IMR-90 (cell line): ENCODE results near the gene MINDY2. TPM values are rescaled to one million over a fixed set of nuclear protein-coding genes. Genes with fewer than 3 reads are reported as not detected.

Source experiments
- ATAC-seq: fragments of 200-7000 bp; cut with Tn5 transposase; 2 replicates; pipeline ENCODE4 v1.9.1; 2020; ENCODE audit warnings: low read depth, mild to moderate bottlenecking, moderate library complexity
- BruUV-seq: library from RNA; stranded (reverse); fragments of 400-500 nt; replicated peaks from 2 replicates; lab custom pipeline; 2021; lab: Mats Ljungman, UMichigan
- CTCF ChIA-PET: fragments of 300-600 bp; formaldehyde crosslinking; extraction: SDS; loops from one replicate; lab custom pipeline; 2021; ENCODE audit warnings: antibody characterized with exemption; lab: Yijun Ruan, JAX
- POLR2A ChIA-PET: fragments of 300-600 bp; sonication (Branson Sonifier 250); formaldehyde crosslinking; loops from one replicate; lab custom pipeline; 2022; ENCODE audit warnings: antibody characterized with exemption; ENCODE audit not compliant: unreplicated experiment; lab: Charles Lee
- DNase-seq: peaks from one replicate; pipeline ENCODE4 v3.0.0; 2013
- H2AFZ ChIP-seq: replicated peaks from 2 replicates; pipeline ENCODE3; 2013; ENCODE audit warnings: low read length, mild to moderate bottlenecking; ENCODE audit not compliant: poor library complexity
- H2AK5ac ChIP-seq: 2 replicates; pipeline ENCODE4 v1.6.1; 2013; ENCODE audit warnings: low read depth, low read length, inconsistent platforms
- H2AK9ac ChIP-seq: replicated peaks from 2 replicates; pipeline ENCODE3; 2013; ENCODE audit warnings: mild to moderate bottlenecking, low read depth, low read length, moderate library complexity; ENCODE audit not compliant: poor library complexity
- H2BK120ac ChIP-seq: 2 replicates; pipeline ENCODE4 v1.6.1; 2013; ENCODE audit warnings: low read depth, low read length, inconsistent platforms
- H2BK15ac ChIP-seq: 3 replicates; pipeline ENCODE4 v1.6.1; 2013; ENCODE audit warnings: low read depth, low read length, inconsistent platforms
- H2BK20ac ChIP-seq: 2 replicates; pipeline ENCODE4 v1.6.1; 2013; ENCODE audit warnings: low read depth, mild to moderate bottlenecking, inconsistent platforms, low read length, moderate library complexity
- H2BK5ac ChIP-seq: 2 replicates; pipeline ENCODE4 v1.6.1; 2013; ENCODE audit warnings: mild to moderate bottlenecking, low read depth, low read length, inconsistent platforms; ENCODE audit not compliant: poor library complexity, severe bottlenecking
- H3K14ac ChIP-seq: replicated peaks from 2 replicates; pipeline ENCODE4 v1.6.1; 2013; ENCODE audit warnings: low read depth, low read length, inconsistent platforms
- H3K18ac ChIP-seq: 2 replicates; pipeline ENCODE4 v1.6.1; 2013; ENCODE audit warnings: low read depth, low read length, control low read depth
- H3K23ac ChIP-seq: 2 replicates; pipeline ENCODE4 v1.6.1; 2013; ENCODE audit warnings: low read depth, low read length, inconsistent platforms
- H3K27ac ChIP-seq: 2 replicates; pipeline ENCODE4 v1.5.1; 2013; ENCODE audit warnings: mild to moderate bottlenecking, control low read depth, low read length; ENCODE audit not compliant: insufficient read depth
- H3K27me3 ChIP-seq: 2 replicates; pipeline ENCODE4 v1.6.1; 2013; ENCODE audit warnings: low read length; ENCODE audit not compliant: control insufficient read depth, insufficient read depth
- H3K36me3 ChIP-seq: 2 replicates; pipeline ENCODE4 v1.6.1; 2013; ENCODE audit warnings: low read length, mixed read lengths; ENCODE audit not compliant: control insufficient read depth, insufficient read depth
- H3K4ac ChIP-seq: 2 replicates; pipeline ENCODE4 v1.6.1; 2013; ENCODE audit warnings: low read depth, low read length, inconsistent platforms
- H3K4me1 ChIP-seq: 2 replicates; pipeline ENCODE4 v1.6.1; 2013; ENCODE audit warnings: low read length, mixed read lengths; ENCODE audit not compliant: control insufficient read depth, insufficient read depth
- H3K4me2 ChIP-seq: 2 replicates; pipeline ENCODE4 v1.6.1; 2013; ENCODE audit warnings: low read depth, mild to moderate bottlenecking, control low read depth, low read length, moderate library complexity
- H3K4me3 ChIP-seq: 2 replicates; pipeline ENCODE4 v1.5.1; 2013; ENCODE audit warnings: low read depth, mild to moderate bottlenecking, control low read depth, low read length, moderate library complexity; ENCODE audit not compliant: insufficient read depth
- H3K56ac ChIP-seq: 2 replicates; pipeline ENCODE4 v1.6.1; 2013; ENCODE audit warnings: low read length, inconsistent platforms; ENCODE audit not compliant: insufficient read depth; ENCODE audit errors: extremely low read depth
- H3K79me1 ChIP-seq, 2 experiments: 2 replicates each; pipeline ENCODE4 v1.6.1; 2013; ENCODE audit warnings: low read length in 2 of 2, inconsistent platforms in 1 of 2, low read depth in 1 of 2
- H3K9ac ChIP-seq: 2 replicates; pipeline ENCODE4 v1.6.1; 2013; ENCODE audit warnings: low read depth, low read length, control low read depth
- H3K9me1 ChIP-seq: 2 replicates; pipeline ENCODE4 v1.6.1; 2013; ENCODE audit warnings: low read length, inconsistent platforms; ENCODE audit not compliant: insufficient read depth
- H3K9me3 ChIP-seq: 2 replicates; pipeline ENCODE4 v1.6.1; 2013; ENCODE audit warnings: low read length; ENCODE audit not compliant: control insufficient read depth, insufficient read depth
- H4K20me1 ChIP-seq: 2 replicates; pipeline ENCODE4 v1.6.1; 2013; ENCODE audit warnings: low read length, inconsistent platforms; ENCODE audit not compliant: insufficient read depth
- H4K5ac ChIP-seq: 2 replicates; pipeline ENCODE4 v1.6.1; 2013; ENCODE audit warnings: mild to moderate bottlenecking, low read depth, low read length, control low read depth
- H4K8ac ChIP-seq, 2 experiments: 2 replicates each; pipeline ENCODE4 v1.6.1; 2013; ENCODE audit warnings: low read depth in 2 of 2, low read length in 2 of 2, control low read depth in 1 of 2, inconsistent platforms in 1 of 2
- H4K91ac ChIP-seq: 2 replicates; pipeline ENCODE4 v1.6.1; 2013; ENCODE audit warnings: low read depth, low read length, inconsistent platforms; ENCODE audit not compliant: insufficient read depth
- BHLHE40 ChIP-seq: fragments of 150-350 bp; IDR thresholded peaks from 2 replicates; pipeline ENCODE4 v1.6.1; 2016; ENCODE audit warnings: mild to moderate bottlenecking, low read depth, low read length
- CEBPB ChIP-seq: IDR thresholded peaks from 2 replicates; pipeline ENCODE4 v1.6.1; 2012; ENCODE audit warnings: low read depth, low read length, improper control_type of control experiment
- CHD1 ChIP-seq: IDR thresholded peaks from 2 replicates; pipeline ENCODE4 v1.6.1; 2012; ENCODE audit warnings: low read depth, low read length, improper control_type of control experiment
- FOS ChIP-seq: fragments of 150-350 bp; IDR thresholded peaks from 2 replicates; pipeline ENCODE4 v1.6.1; 2016; ENCODE audit warnings: low read depth, low read length
- MAFK ChIP-seq: IDR thresholded peaks from 2 replicates; pipeline ENCODE4 v1.6.1; 2012; ENCODE audit warnings: low read depth, low read length, improper control_type of control experiment
- MAZ ChIP-seq: IDR thresholded peaks from 2 replicates; pipeline ENCODE4 v1.6.1; 2012; ENCODE audit warnings: low read depth, mild to moderate bottlenecking, low read length, improper control_type of control experiment, moderate library complexity, borderline replicate concordance
- MXI1 ChIP-seq: IDR thresholded peaks from 2 replicates; pipeline ENCODE4 v1.6.1; 2012; ENCODE audit warnings: low read depth, mild to moderate bottlenecking, low read length, moderate library complexity, borderline replicate concordance
- NFE2L2 ChIP-seq: fragments of 150-350 bp; IDR thresholded peaks from 2 replicates; pipeline ENCODE4 v1.6.1; 2016; ENCODE audit warnings: low read depth, mild to moderate bottlenecking, low read length
- POLR2A ChIP-seq: IDR thresholded peaks from 2 replicates; pipeline ENCODE4 v1.6.1; 2012; ENCODE audit warnings: mild to moderate bottlenecking, low read depth, low read length
- RAD21 ChIP-seq: IDR thresholded peaks from 2 replicates; pipeline ENCODE4 v1.6.1; 2012; ENCODE audit warnings: low read length, improper control_type of control experiment
- RFX5 ChIP-seq: IDR thresholded peaks from 2 replicates; pipeline ENCODE4 v1.8.0; 2012; ENCODE audit warnings: low read depth, mild to moderate bottlenecking, low read length, moderate library complexity
- SMC3 ChIP-seq: fragments of 150-350 bp; IDR thresholded peaks from 2 replicates; pipeline ENCODE4 v1.6.1; 2016; ENCODE audit warnings: low read depth, mild to moderate bottlenecking, antibody characterized with exemption, low read length, moderate library complexity
- WGBS, 2 experiments: methylation state at CpG; one replicate each; pipeline versions ENCODE4 v1.1.5 to v1.1.7; 2013; ENCODE audit warnings: missing lambda C conversion rate in 2 of 2; ENCODE audit not compliant: insufficient read length in 1 of 2; ENCODE audit errors: extremely low coverage in 2 of 2; 5-methylcytosine and 5-hydroxymethylcytosine counted together
- dilution Hi-C: fragments of 300-500 bp; cut with HindIII; formaldehyde crosslinking; loops from one replicate; pipeline ENCODE4 v1.14.3; 2018; ENCODE audit warnings: low sequenced_read_pairs; ENCODE audit not compliant: unreplicated experiment
- in situ Hi-C: fragments of 300-500 bp; cut with MboI; formaldehyde crosslinking; loops from 3 replicates; pipeline ENCODE4 v1.14.3; 2019; ENCODE audit warnings: low sequenced_read_pairs, inconsistent platforms, mixed read lengths
- intact Hi-C: fragments of 100-400 bp; cut with micrococcal nuclease; formaldehyde crosslinking; loops from 2 replicates; pipeline ENCODE4 v1.10.0; 2022
- polyA plus RNA-seq, 3 experiments: library from polyadenylated mRNA; depleted of rRNA; stranded (reverse); fragments of >200 nt; gene quantifications; 2 replicates each; pipeline ENCODE4 v1.2.3, GENCODE V29; 2012; ENCODE audit warnings: low replicate concordance in 1 of 3
- total RNA-seq: library from RNA; depleted of rRNA; stranded (reverse); fragments of >200 nt; gene quantifications from 2 replicates; pipeline ENCODE4 v1.2.3, GENCODE V29; 2012
- TF ChIP-seq, protein P1 (sequence below): fragments of 150-350 bp; IDR thresholded peaks from 2 replicates; pipeline ENCODE4 v1.6.1; 2016; ENCODE audit warnings: low read depth, mild to moderate bottlenecking, low read length, moderate library complexity, borderline replicate concordance
- TF ChIP-seq, protein P2 (sequence below): conservative IDR thresholded peaks from 2 replicates; pipeline ENCODE4 v1.5.1; 2012; ENCODE audit warnings: mild to moderate bottlenecking, low read depth, low read length, improper control_type of control experiment

MINDY2 gene
- total and polyA plus RNA-seq, 2 of the 4 experiments (the other 2 are of a cell fraction) = 4.0 to 9.3 TPM

DNA sequence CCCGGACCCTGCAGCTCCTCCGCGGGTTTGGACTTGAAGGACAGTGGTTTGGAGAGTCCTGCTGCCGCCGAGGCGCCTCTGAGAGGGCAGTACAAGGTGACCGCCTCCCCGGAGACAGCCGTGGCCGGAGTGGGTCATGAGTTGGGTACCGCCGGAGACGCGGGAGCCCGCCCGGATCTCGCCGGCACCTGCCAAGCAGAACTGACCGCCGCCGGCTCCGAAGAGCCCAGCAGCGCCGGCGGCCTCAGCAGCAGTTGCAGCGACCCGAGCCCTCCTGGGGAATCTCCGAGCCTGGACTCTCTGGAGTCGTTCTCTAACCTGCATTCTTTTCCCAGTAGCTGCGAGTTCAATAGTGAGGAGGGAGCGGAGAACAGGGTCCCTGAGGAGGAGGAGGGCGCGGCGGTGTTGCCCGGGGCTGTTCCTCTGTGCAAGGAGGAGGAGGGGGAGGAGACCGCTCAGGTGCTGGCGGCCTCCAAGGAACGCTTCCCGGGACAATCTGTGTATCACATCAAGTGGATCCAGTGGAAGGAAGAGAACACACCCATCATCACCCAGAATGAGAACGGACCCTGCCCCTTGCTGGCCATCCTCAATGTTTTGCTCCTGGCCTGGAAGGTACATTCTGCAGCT, 634 bp downstream of the MINDY2 start:
- peak overlapping the region; percentile 57; the same call in 1 of the 2 replicates for H2BK20ac ChIP-seq
- peak overlapping the region; percentile 48 for H2BK120ac ChIP-seq
- H2BK5ac ChIP-seq = peak overlapping the region; percentile 81
- peak overlapping the region; percentile 86 for H3K9ac ChIP-seq
- WGBS, 2 experiments = 1% methylated on average over 12 of the region's 40 CpGs; no CpG with 5 or more reads in 1 of the 2 experiments
- H4K8ac ChIP-seq = peak overlapping the region; percentile 4 to 66; a peak in 2 of 4 replicates
- peaks cover 3% of the 10 kb centered on the region; the same call in 1 of the 2 replicates for H3K9me1 ChIP-seq
- H3K56ac ChIP-seq = peak overlapping the region; percentile 87; the same call in 1 of the 2 replicates
- peak overlapping the region; percentile 77 for H3K23ac ChIP-seq
- peak overlapping the region; percentile 83 for H2AK5ac ChIP-seq
- in situ Hi-C loops = loop anchor here (25.0 kb wide), 1 partner anchor 534 kb away; no protein-coding TSS in a partner anchor
- H3K14ac ChIP-seq = peak overlapping the region; percentile 94
- peak overlapping the region; percentile 95 for H2AFZ ChIP-seq
- dilution Hi-C loops = no loop called here
- DNase-seq (no peak), ATAC-seq (peak; percentile 13)
- peak overlapping the region; percentile 81 for H4K91ac ChIP-seq
- H3K27ac ChIP-seq = peak overlapping the region; percentile 93
- no peak overlapping the region; the same call in 2 of the 3 replicates for H2BK15ac ChIP-seq
- intact Hi-C loops = loop anchor here (2.0 to 5.0 kb wide), 4 partner anchors 23 to 544 kb away; partner anchors contain the start of genes ADAM10 and SLTM
- peak overlapping the region; percentile 22 for H3K18ac ChIP-seq
- POLR2A ChIA-PET = interaction anchor here (2.1 kb wide), 1 partner anchor 22 kb away, joined by 9 read pairs; the partner anchor contains the start of gene ADAM10
- peaks cover 25% of the 10 kb centered on the region; the same call in 1 of the 2 replicates for H4K20me1 ChIP-seq
- peak overlapping the region; percentile 95 for H3K4me2 ChIP-seq
- H4K5ac ChIP-seq = peak overlapping the region; percentile 75
- peaks cover 17 to 36% of the 10 kb centered on the region in 2 experiments for H3K79me1 ChIP-seq
- H3K27me3 ChIP-seq = no peaks in the 10 kb centered on the region
- no peaks in the 10 kb centered on the region for H3K36me3 ChIP-seq
- H3K4ac ChIP-seq = peak overlapping the region; percentile 87
- peak overlapping the region; percentile 96 for H2AK9ac ChIP-seq
- H3K4me3 ChIP-seq = peak overlapping the region; percentile 88
- CTCF ChIA-PET = interaction anchor here (1.2 to 1.7 kb wide), 2 partner anchors 12 to 543 kb away, joined by 4 to 8 read pairs; no protein-coding TSS in a partner anchor
- H3K4me1 ChIP-seq = no peaks in the 10 kb centered on the region
- no TSS peak for BruUV-seq
- H3K9me3 ChIP-seq = no peaks in the 10 kb centered on the region
- TF ChIP-seq MXI1 (no peak), CEBPB (no peak), BHLHE40 (no peak), MAFK (no peak), FOS (no peak), RAD21 (no peak), SMC3 (no peak), CHD1 (no peak), RFX5 (no peak), POLR2A (no peak), MAZ (no peak), NFE2L2 (no peak)
- TF ChIP-seq, protein P1, sequence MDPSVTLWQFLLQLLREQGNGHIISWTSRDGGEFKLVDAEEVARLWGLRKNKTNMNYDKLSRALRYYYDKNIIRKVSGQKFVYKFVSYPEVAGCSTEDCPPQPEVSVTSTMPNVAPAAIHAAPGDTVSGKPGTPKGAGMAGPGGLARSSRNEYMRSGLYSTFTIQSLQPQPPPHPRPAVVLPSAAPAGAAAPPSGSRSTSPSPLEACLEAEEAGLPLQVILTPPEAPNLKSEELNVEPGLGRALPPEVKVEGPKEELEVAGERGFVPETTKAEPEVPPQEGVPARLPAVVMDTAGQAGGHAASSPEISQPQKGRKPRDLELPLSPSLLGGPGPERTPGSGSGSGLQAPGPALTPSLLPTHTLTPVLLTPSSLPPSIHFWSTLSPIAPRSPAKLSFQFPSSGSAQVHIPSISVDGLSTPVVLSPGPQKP = no peak
- TF ChIP-seq, protein P2, sequence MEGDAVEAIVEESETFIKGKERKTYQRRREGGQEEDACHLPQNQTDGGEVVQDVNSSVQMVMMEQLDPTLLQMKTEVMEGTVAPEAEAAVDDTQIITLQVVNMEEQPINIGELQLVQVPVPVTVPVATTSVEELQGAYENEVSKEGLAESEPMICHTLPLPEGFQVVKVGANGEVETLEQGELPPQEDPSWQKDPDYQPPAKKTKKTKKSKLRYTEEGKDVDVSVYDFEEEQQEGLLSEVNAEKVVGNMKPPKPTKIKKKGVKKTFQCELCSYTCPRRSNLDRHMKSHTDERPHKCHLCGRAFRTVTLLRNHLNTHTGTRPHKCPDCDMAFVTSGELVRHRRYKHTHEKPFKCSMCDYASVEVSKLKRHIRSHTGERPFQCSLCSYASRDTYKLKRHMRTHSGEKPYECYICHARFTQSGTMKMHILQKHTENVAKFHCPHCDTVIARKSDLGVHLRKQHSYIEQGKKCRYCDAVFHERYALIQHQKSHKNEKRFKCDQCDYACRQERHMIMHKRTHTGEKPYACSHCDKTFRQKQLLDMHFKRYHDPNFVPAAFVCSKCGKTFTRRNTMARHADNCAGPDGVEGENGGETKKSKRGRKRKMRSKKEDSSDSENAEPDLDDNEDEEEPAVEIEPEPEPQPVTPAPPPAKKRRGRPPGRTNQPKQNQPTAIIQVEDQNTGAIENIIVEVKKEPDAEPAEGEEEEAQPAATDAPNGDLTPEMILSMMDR = no peak
